SHP77 treated with DMSO at 0.1 percent for 48 hours (cell line): ENCODE measurements around the gene CDH20.
"Not testable (repeated sequence)": the region's sequence is repeated elsewhere in the genome, so short reads cannot be mapped to it uniquely, and the experiment has no call there.

Experiments
- DNase-seq: peaks from one replicate; lab custom pipeline; 2025; lab: John Stamatoyannopoulos, UW

The CDH20 gene

GRCh38 chr18:61348230-61348629, 15.0 kb downstream of the CDH20 start:
- DNase-seq, result no peak

DNA sequence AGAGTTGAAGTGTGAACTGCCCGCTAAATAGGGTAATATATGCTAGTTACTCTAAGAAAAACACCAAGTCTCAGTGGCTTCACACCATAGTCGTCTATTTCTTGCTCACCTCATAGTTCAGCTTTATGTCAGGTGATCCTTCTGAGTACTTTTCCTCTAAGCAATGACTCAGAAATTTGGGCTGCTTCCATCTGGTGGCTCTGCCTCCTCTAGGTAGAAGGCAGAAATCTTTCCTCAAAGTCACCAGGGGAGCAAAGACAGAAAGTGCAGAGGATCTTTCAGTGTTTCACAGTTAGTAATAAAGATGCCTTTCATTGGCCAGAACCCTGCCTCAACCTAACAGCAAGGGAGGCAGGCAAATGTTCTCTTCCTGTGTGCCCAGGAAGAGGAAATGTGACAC, 17.3 kb downstream of the CDH20 start:
- no peak for DNase-seq

DNA sequence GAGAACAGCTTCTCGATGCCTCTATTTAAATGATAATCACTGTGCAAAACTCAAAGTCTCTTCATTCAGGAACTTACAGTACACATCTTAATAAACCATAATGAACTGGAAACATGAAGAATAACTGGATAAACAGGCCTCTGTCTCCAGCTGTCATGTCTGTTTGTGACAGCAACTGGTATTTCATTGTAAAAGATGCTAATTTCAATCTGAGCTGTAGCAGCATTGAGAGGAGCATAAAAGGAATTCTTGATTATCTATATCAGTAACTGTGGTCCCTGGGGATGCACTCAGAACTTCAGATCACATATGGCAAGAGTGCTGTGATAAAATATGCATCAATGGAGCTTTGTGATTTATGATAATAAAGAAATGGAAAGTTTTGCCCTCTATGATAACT, 18.8 kb downstream of the CDH20 start:
- no peak for DNase-seq

GRCh38 chr18:61352611-61353010, 19.4 kb downstream of the CDH20 start:
- no peak for DNase-seq

DNA sequence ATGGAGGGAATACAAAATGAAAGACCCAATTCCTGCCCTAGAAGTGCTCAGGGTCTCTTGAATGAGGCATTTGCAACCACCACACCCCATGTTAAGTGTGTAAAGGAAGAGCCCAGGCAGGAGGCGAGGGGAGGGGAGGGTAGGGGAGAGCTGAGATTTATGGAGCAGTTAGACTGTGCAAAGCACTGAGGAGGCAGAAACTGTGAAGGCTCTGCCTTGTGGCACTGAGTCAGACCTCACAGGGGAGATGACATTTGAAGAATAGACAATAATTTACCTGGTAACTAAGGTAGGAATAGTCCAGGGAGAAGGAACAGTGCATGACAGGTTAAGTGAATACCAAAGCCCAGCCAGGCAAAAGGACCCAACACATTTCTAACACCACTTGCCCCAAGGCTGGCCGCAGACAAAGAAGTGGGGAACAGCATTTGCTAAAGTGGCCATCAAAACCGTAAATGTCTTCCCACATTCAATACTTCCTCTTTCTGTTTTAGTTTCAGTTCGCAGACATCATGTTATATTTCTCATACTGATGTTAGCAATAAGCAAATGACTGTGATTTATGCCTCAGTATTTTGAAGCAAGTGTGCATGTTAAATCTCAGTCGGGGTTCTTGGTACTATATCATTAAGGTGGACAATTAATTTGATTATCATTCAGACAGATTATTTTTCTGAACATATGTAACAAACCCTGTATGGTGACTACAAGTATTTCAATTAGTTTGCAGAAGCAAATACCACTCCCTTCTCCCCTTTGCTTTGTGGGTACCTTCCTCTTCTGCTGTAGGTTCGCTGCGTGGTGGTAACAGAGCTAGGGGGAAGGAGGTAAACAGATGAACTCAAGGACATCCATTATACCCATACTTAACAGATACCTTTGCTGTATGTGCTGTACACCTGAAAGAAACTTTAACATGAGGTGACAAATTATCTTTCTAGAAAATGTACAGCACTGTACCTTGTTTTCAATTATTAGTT, 27.5 kb downstream of the CDH20 start:
- DNase-seq, result no peak

DNA sequence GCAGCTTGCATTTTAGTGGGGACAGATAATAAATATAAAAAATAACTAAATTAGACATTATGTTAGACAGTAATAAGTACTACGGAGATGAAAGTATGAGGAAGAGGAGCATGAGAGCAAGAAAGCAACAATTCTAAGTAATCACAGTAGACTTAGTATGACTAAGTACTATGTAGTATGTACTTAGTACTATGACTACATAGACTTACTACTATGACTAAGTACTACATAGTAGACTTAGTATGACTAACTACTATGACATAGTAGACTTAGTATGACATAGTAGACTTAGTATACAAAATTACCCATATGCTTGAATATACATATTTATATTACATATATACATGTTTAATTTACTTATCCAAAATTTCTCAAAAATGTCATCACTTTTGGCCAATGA, 29.3 kb downstream of the CDH20 start:
- no peak for DNase-seq

- no peak for DNase-seq
Measured at GRCh38 chr18:61364953-61365352, 31.7 kb downstream of the CDH20 start.

- DNase-seq, result no peak
Measured at GRCh38 chr18:61368001-61368400, 34.8 kb downstream of the CDH20 start.

DNA sequence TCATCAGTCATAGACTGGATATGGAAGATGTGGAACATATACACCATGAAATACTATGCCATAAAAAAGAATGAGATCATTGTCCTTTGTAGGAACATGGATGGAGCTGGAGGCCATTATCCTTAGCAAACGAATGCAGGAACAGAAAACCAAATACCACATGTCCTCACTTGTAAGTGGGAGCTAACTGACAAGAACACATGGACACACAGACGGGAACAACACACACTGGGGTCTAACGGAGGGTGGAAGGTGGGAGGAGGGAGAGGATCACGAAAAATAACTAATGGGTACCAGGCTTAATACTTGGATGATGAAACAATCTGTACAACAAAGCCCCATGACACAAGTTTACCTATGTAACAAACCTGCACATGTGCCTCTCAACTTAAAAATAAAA, 36.4 kb downstream of the CDH20 start:
- not testable (repeated sequence) for DNase-seq

DNA sequence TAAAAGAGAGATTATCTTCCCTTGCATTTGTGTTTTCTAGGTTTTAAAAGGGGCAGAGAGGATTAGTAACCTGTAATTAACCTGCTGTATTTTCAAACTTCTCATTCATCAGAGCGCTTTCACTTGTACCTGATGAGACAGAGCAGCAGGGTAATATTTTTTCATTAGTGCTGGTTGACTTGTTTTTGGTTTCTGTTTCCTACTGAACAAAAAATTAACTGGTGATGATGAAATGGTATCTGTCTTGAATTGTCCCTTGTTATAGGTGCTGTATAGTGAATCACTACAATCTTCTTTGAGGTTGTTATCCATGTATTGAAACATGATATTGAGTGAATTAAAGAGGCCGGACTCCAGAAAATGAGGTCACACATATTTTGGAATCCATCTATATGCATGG, 37.9 kb downstream of the CDH20 start:
- DNase-seq, result no peak

DNA sequence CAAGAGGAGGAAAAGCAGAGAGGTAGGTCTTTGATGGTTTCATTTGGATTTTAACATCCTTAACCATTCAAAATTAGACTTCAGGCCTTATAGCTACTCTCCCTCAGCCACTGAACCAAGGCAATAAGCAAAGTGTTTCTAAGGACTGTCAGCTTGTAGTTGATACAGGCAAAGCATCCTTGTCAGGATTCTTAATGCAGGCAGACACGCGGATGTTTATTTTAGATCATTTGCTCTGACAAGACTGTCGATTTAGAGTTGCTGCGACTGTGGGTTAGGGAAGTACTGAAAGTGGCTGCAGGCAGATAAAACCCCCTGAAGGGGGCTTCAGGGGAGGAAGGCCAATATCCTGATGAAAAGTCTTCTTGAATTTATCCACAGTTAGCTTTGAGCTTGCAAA, 46.6 kb downstream of the CDH20 start:
- DNase-seq, result no peak

GRCh38 chr18:61388010-61388409, 54.8 kb downstream of the CDH20 start:
- DNase-seq, result no peak

- DNase-seq, result no peak
Measured at GRCh38 chr18:61394983-61395382, 61.8 kb downstream of the CDH20 start.

GRCh38 chr18:61397222-61397621, 64.0 kb downstream of the CDH20 start:
- no peak for DNase-seq

- DNase-seq, result no peak
Measured at GRCh38 chr18:61398961-61399705, 65.9 kb downstream of the CDH20 start.

DNA sequence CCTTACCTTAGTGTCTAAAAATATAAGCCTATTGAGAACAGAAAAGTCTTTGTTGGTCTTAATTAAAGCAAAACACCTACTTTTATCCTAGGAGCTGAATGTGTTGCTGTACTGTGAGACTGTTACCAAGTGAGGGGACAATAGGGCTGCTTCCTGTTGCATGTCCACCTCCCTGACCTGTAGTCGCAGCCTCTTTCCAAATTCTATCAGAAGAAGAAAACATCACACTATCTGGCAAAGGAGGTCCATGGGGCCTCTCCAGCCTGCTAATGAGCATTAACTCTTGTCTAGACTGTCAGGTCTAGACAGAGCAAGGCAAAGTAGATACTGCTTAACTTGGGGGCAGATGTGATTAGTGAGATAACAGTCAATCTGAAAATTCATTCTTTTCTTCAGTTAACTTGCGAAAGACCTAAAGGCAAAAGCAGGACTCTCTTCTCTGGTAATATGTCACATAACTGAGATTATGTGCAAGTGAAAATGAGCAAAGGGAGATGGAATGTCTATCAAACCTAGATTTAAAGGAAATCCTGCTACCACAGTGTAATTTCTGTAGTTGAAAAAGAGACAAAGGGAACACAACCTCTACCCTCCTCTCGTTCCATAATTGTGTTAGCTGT, 66.9 kb downstream of the CDH20 start:
- no peak for DNase-seq

GRCh38 chr18:61400716-61401115, 67.5 kb downstream of the CDH20 start:
- DNase-seq, result no peak

DNA sequence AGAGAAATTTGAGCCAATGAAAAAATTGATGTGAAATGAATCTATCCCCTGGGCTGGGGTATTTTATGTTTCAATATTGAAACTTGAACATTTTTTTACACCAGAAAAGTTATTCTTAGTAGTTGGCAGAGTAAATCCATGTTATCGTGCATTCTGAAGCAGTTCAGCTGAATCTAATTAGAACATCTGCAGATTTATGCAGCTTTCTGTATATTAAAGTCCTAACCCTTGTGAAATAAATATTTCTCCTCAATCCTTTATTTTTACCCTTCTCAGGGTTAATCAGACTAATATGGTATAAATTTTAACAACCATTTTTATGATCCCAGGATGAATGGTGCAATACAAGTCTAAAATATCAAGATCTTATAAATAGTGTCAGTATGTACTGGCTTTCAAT, 69.5 kb downstream of the CDH20 start:
- no peak for DNase-seq

- DNase-seq, result no peak
Measured at GRCh38 chr18:61413396-61413795, 80.2 kb downstream of the CDH20 start.

GRCh38 chr18:61414086-61414485, 80.9 kb downstream of the CDH20 start:
- no peak for DNase-seq

- no peak for DNase-seq
Measured at GRCh38 chr18:61419763-61420162, 86.5 kb downstream of the CDH20 start.

GRCh38 chr18:61420218-61420885, 87.1 kb downstream of the CDH20 start:
- DNase-seq, result no peak
